MM.1S (cell line): ENCODE measurements around the gene RIPK1.

ENCODE experiments used
- CTCF ChIP-seq: fragments of 300-600 bp; sonication (generic); IDR thresholded peaks from 2 replicates; pipeline ENCODE4 v1.5.1; 2016; ENCODE audit warnings: antibody characterized with exemption, low read length, mixed read lengths
- EZH2 ChIP-seq: fragments of 300-600 bp; sonication (generic); optimal IDR thresholded peaks from 2 replicates; pipeline ENCODE3; 2017; ENCODE audit warnings: low read depth, mild to moderate bottlenecking, antibody characterized with exemption, low read length, mixed read lengths
- EZH2phosphoT487 ChIP-seq: fragments of 300-600 bp; sonication (generic); IDR thresholded peaks from 2 replicates; pipeline ENCODE4 v1.6.1; 2018; ENCODE audit warnings: antibody characterized with exemption, low read length

DNA sequence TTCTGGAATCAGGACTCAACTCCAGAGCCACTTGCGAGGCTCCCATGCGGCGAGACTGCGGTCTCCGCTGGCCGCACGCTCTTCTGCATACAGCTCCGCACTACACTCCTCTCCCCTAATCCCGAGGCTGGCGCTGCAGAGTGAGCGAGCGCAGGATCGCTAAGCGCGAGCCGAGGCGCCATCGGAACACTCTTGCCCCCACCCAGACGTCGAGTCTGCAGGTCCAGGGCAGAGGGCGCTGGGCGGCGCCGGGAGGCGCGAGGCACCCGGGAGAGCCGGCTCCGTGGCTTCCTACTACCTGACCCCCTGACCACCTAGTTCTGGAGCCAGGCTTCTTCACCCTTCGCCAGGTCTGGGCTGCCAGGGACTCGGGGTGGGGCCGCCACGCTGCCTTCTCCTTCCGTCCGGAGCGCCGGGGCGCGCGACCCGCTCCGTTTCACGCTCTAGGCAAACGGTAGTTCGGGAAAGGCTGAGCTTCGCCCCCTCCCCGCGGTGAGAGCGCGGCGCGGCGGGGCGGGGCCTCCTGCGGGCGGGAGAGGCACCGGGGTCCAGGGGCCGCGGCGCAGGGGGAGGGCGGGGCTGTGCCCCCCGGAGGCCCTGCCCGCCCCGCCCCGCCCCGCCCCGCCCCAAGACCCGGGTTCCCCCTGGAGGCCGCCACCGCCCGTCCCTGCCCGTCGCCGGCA lies 94.4 kb downstream of the RIPK1 start:
- TF ChIP-seq CTCF: no peak
- TF ChIP-seq EZH2: no peak
- no peak for TF ChIP-seq EZH2phosphoT487
